ENCODE data around the gene LNPEP.
A peak's percentile ranks its signal among the peaks of the same experiment; 100 is the strongest.

The LNPEP gene

GRCh38 chr5:97011567-97011966, 75.7 kb downstream of the LNPEP start:
- Histone ChIP-seq H3K27ac (no peak overlapping the region), H3K27me3 (replicated peaks) (no peaks in the 10 kb centered on the region), H3K4me3 (ENCODE audit: low read depth, low read length) (no peak overlapping the region), H3K36me3 (replicated peaks) (peaks cover 9% of the 10 kb centered on the region)
- DNase-seq = no peak
- in situ Hi-C loops (cut with HindIII; ENCODE audit: low pct_ligation_motif_present, low sequenced_read_pairs) = no loop called here
- TF ChIP-seq, protein P1, sequence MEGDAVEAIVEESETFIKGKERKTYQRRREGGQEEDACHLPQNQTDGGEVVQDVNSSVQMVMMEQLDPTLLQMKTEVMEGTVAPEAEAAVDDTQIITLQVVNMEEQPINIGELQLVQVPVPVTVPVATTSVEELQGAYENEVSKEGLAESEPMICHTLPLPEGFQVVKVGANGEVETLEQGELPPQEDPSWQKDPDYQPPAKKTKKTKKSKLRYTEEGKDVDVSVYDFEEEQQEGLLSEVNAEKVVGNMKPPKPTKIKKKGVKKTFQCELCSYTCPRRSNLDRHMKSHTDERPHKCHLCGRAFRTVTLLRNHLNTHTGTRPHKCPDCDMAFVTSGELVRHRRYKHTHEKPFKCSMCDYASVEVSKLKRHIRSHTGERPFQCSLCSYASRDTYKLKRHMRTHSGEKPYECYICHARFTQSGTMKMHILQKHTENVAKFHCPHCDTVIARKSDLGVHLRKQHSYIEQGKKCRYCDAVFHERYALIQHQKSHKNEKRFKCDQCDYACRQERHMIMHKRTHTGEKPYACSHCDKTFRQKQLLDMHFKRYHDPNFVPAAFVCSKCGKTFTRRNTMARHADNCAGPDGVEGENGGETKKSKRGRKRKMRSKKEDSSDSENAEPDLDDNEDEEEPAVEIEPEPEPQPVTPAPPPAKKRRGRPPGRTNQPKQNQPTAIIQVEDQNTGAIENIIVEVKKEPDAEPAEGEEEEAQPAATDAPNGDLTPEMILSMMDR (IDR thresholded peaks at IDR 0.05; ENCODE audit: low read depth, low read length, missing control alignments) = no peak

- H3K27me3 ChIP-seq (replicated peaks) = no peaks in the 10 kb centered on the region
- in situ Hi-C loops (cut with HindIII; ENCODE audit: low pct_ligation_motif_present, low sequenced_read_pairs) = no loop called here
- peak overlapping the region; percentile 25 for H3K27ac ChIP-seq
- TF ChIP-seq, protein P1 (IDR thresholded peaks at IDR 0.05; ENCODE audit: low read depth, low read length, missing control alignments) = no peak
- no peak overlapping the region for H3K4me3 ChIP-seq (ENCODE audit: low read depth, low read length)
- peaks cover 13% of the 10 kb centered on the region for H3K36me3 ChIP-seq (replicated peaks)
- DNase-seq = peak; percentile 53
These were observed 83.7 kb downstream of the LNPEP start for GRCh38 chr5:97019435-97020117.

GRCh38 chr5:97021416-97021815, 85.5 kb downstream of the LNPEP start:
- H3K4me3 ChIP-seq (ENCODE audit: low read depth, low read length) = no peak overlapping the region
- H3K27ac ChIP-seq = no peak overlapping the region
- in situ Hi-C loops (cut with HindIII; ENCODE audit: low pct_ligation_motif_present, low sequenced_read_pairs) = no loop called here
- DNase-seq = no peak
- TF ChIP-seq, protein P1 (IDR thresholded peaks at IDR 0.05; ENCODE audit: low read depth, low read length, missing control alignments) = no peak
- peaks cover 12% of the 10 kb centered on the region for H3K36me3 ChIP-seq (replicated peaks)
- no peaks in the 10 kb centered on the region for H3K27me3 ChIP-seq (replicated peaks)

DNA sequence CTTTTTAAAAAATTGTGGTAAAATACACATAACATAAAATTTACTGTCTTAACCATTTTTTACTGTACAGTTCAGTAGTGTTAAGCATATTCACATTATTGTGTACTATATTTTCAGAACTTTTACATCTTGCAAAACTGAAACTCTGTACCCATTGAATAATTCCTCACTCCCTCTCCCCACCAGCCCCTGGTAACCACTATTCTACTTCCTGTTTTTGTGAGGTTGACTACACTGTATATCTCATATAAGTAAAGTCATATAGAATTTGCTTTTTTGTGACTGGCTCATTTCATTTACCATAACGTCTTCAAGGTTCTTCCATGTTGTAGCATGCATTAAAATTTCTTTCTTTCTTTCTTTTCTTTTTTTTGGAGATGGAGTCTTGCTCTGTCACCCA, 87.0 kb downstream of the LNPEP start:
- no peak for DNase-seq
- in situ Hi-C loops (cut with HindIII; ENCODE audit: low pct_ligation_motif_present, low sequenced_read_pairs) = no loop called here
- TF ChIP-seq, protein P1 (IDR thresholded peaks at IDR 0.05; ENCODE audit: low read depth, low read length, missing control alignments) = no peak
- Histone ChIP-seq H3K27ac (no peak overlapping the region), H3K36me3 (replicated peaks) (peaks cover 22% of the 10 kb centered on the region), H3K27me3 (replicated peaks) (no peaks in the 10 kb centered on the region), H3K4me3 (ENCODE audit: low read depth, low read length) (no peak overlapping the region)

DNA sequence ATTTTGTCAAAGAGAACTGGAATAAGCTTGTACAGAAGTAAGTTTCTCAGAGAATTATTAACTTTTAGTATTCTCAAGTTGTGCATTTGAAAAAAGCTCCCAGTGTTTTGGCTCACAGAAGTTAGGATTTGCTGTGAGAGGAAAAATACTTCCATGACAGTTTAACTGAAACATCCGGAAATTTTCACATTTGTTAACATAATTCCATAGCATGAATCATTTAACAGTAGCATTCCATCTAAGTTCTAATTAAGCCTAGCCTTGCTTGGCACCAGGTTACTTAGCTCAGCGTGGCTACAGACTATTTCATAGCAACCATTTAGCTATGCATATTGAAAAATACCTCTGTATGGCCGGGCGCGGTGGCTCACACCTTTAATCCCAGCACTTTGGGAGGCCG, 90.8 kb downstream of the LNPEP start:
- no peak overlapping the region for H3K4me3 ChIP-seq (ENCODE audit: low read depth, low read length)
- DNase-seq = no peak
- no peak overlapping the region for H3K27ac ChIP-seq
- TF ChIP-seq, protein P1 (IDR thresholded peaks at IDR 0.05; ENCODE audit: low read depth, low read length, missing control alignments) = no peak
- H3K36me3 ChIP-seq (replicated peaks) = peaks cover 21% of the 10 kb centered on the region
- in situ Hi-C loops (cut with HindIII; ENCODE audit: low pct_ligation_motif_present, low sequenced_read_pairs) = no loop called here
- no peaks in the 10 kb centered on the region for H3K27me3 ChIP-seq (replicated peaks)

DNA sequence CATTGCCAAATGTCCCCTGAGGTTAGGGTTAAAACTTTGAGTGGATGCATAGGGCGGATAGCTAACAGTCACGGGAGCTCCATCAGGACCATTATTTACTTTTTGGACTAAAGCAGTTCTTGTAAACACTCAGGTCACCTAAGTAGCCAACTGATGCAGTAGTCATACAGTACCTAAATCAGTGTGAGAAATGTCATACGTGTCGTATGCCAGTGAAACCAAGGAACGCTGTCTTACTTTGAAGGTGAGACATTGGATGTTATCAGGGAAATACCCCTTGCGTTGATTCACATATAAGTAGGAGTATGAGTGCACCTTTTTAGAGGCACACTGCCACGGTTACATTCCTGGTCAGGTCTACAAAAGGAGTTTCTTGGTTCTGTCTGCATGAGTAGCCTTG, 101.9 kb downstream of the LNPEP start:
- TF ChIP-seq, protein P1 (IDR thresholded peaks at IDR 0.05; ENCODE audit: low read depth, low read length, missing control alignments) = no peak

More for the DNA sequence above, 101.9 kb downstream of the LNPEP start:
- no peak overlapping the region for H3K4me3 ChIP-seq (ENCODE audit: low read depth, low read length)
- in situ Hi-C loops (cut with HindIII; ENCODE audit: low pct_ligation_motif_present, low sequenced_read_pairs) = no loop called here
- no peak overlapping the region for H3K27ac ChIP-seq
- DNase-seq = no peak
- H3K36me3 ChIP-seq (replicated peaks) = no peaks in the 10 kb centered on the region
- H3K27me3 ChIP-seq (replicated peaks) = no peaks in the 10 kb centered on the region
